ENCODE data around the gene IRS2. TPM values are rescaled to one million over a fixed set of nuclear protein-coding genes. Genes with fewer than 3 reads are reported as not detected.

The IRS2 gene
- total and polyA plus RNA-seq, 2 of the 8 experiments (the other 6 are each of a cell fraction or from before 2014, with no cell fraction given), result 2.6 to 17.0 TPM

GRCh38 chr13:109768616-109769015, 17.8 kb downstream of the IRS2 start:
- no peak overlapping the region for H2BK12ac ChIP-seq (ENCODE audit: low read depth, low read length)

More at GRCh38 chr13:109768616-109769015, 17.8 kb downstream of the IRS2 start:
- no peak overlapping the region for H2BK15ac ChIP-seq (ENCODE audit: low read length)
- no peak overlapping the region for H4K8ac ChIP-seq (ENCODE audit: extremely low read depth, insufficient read depth, low read length)
- FAIRE-seq (no peak), DNase-seq (ENCODE audit: low read depth in 1 of 2, low spot score in 2 of 2) (no peak)
- H3K14ac ChIP-seq (ENCODE audit: insufficient read length), result no peak overlapping the region
- CTCF ChIA-PET (ENCODE audit: partially characterized antibody), result interaction anchor here (0.6 to 1.3 kb wide), 4 partner anchors 12 to 329 kb away, joined by 3 to 7 read pairs (median 3); no protein-coding TSS in a partner anchor
- H3K4me1 ChIP-seq (replicated peaks in 1 of 4; ENCODE audit: control insufficient read depth in 3 of 4, insufficient read depth in 4 of 4, low read length in 3 of 4), result peaks cover 0 to 11% (median 3%) of the 10 kb centered on the region in 4 experiments; a peak in 3 of 7 replicates
- no peak overlapping the region for H3K56ac ChIP-seq (replicated peaks; ENCODE audit: insufficient read length, low read depth, low read length)
- POLR2A ChIA-PET (ENCODE audit: partially characterized antibody), result no interaction called here
- no peak overlapping the region for H2BK120ac ChIP-seq (replicated peaks; ENCODE audit: low read depth, low read length)
- H3K18ac ChIP-seq (ENCODE audit: extremely low read depth, low read length), result no peak overlapping the region
- H3K79me2 ChIP-seq (ENCODE audit: control insufficient read depth in 1 of 2, insufficient read depth in 2 of 2, low read length in 2 of 2), result peaks cover 0 to 81% of the 10 kb centered on the region in 2 experiments
- H3K4me3 ChIP-seq (ENCODE audit: extremely low read depth in 1 of 4, insufficient read depth in 2 of 4, low read depth in 3 of 4, low read length in 4 of 4), result no peak overlapping the region
- H2AFZ ChIP-seq (ENCODE audit: low read length), result no peak overlapping the region
- H3K9ac ChIP-seq (replicated peaks in 1 of 4; ENCODE audit: extremely low read depth in 1 of 4, low read depth in 3 of 4, low read length in 3 of 4), result no peak overlapping the region
- no peaks in the 10 kb centered on the region for H3K27me3 ChIP-seq (replicated peaks in 1 of 4; ENCODE audit: control insufficient read depth in 3 of 4, extremely low read depth in 1 of 4, insufficient read depth in 3 of 4, low read length in 3 of 4)
- H2BK20ac ChIP-seq (ENCODE audit: low read length), result no peak overlapping the region
- H4K20me1 ChIP-seq (replicated peaks in 1 of 2; ENCODE audit: control insufficient read depth in 1 of 2, insufficient read depth in 2 of 2, low read length in 2 of 2), result peaks cover 2 to 11% of the 10 kb centered on the region in 2 experiments
- no peaks in the 10 kb centered on the region for H3K9me3 ChIP-seq (ENCODE audit: insufficient read depth in 2 of 2, low read depth in 1 of 2, low read length in 1 of 2)
- no peak overlapping the region for H4K91ac ChIP-seq (replicated peaks; ENCODE audit: insufficient read length, low read length)
- H3K27ac ChIP-seq (ENCODE audit: low read depth, low read length), result no peak overlapping the region
- no peak overlapping the region for H3K4me2 ChIP-seq (ENCODE audit: insufficient read depth in 1 of 2, low read depth in 2 of 2, low read length in 2 of 2)
- no peak overlapping the region for H4K5ac ChIP-seq (ENCODE audit: insufficient read length, low read depth, low read length)
- H3K79me1 ChIP-seq (ENCODE audit: low read depth, low read length), result peaks cover 7% of the 10 kb centered on the region; the same call in 1 of the 2 replicates
- no peak overlapping the region for H3K4ac ChIP-seq (replicated peaks; ENCODE audit: insufficient read length, low read depth, low read length)
- TF ChIP-seq TEAD4 (IDR thresholded peaks at IDR 0.05; ENCODE audit: low read depth, low read length) (no peak), EZH2 (IDR thresholded peaks at IDR 0.05; ENCODE audit: low read depth, low read length, severe bottlenecking) (no peak), FOSL1 (IDR thresholded peaks at IDR 0.05; ENCODE audit: insufficient read depth, low read depth, low read length) (no peak), GTF2F1 (IDR thresholded peaks at IDR 0.05; ENCODE audit: borderline replicate concordance, low read depth, low read length) (no peak), SP1 (IDR thresholded peaks at IDR 0.05; ENCODE audit: low read depth, low read length) (no peak), POLR2A (IDR thresholded peaks at IDR 0.05; ENCODE audit: control extremely low read depth in 1 of 2, low read depth in 2 of 2, low read length in 2 of 2) (no peak), SUZ12 (IDR thresholded peaks at IDR 0.05; ENCODE audit: low read length) (no peak), CTCF (IDR thresholded peaks at IDR 0.05; ENCODE audit: control extremely low read depth in 1 of 3, insufficient read depth in 1 of 3, low read depth in 1 of 3, low read length in 3 of 3) (no peak), BRCA1 (IDR thresholded peaks at IDR 0.05; ENCODE audit: low read depth, low read length) (no peak), RXRA (IDR thresholded peaks at IDR 0.05; ENCODE audit: insufficient read depth, low read depth, low read length) (no peak), SIX5 (IDR thresholded peaks at IDR 0.05; ENCODE audit: low read depth, low read length) (no peak)
- H3K23ac ChIP-seq (ENCODE audit: insufficient read length), result no peak overlapping the region
- H3K36me3 ChIP-seq (ENCODE audit: control insufficient read depth in 2 of 4, insufficient read depth in 4 of 4, low read length in 3 of 4), result peaks cover 0 to 3% (median under 1%) of the 10 kb centered on the region in 4 experiments; a peak in 2 of 8 replicates
- 95% methylated on average over 10 of the region's 10 CpGs; no CpG with 5 or more reads in 1 of the 2 experiments for WGBS, 2 experiments (ENCODE audit: extremely low coverage in 1 of 2, insufficient coverage in 1 of 2, insufficient read length in 1 of 2, insufficient replicate concordance in 2 of 2, low coverage in 1 of 2, low lambda C conversion rate in 2 of 2, missing lambda C conversion rate in 1 of 2)
- no peak overlapping the region for H2AK5ac ChIP-seq (ENCODE audit: low read depth, low read length)
- H2BK5ac ChIP-seq (ENCODE audit: low read depth, low read length), result no peak overlapping the region
- no peaks in the 10 kb centered on the region for H3K23me2 ChIP-seq (ENCODE audit: low read depth, low read length)

Measured in H1 (cell line).